GM20431 (cell line): ENCODE results near the gene FXR2.
"Not testable (repeated sequence)": the region's sequence is repeated elsewhere in the genome, so short reads cannot be mapped to it uniquely, and the experiment has no call there.

Source experiments
- in situ Hi-C: fragments of 300-500 bp; cut with MseI, MboI; formaldehyde crosslinking; loops from one replicate; pipeline ENCODE4 v1.15.0; 2020; ENCODE audit warnings: low sequenced_read_pairs; ENCODE audit not compliant: unreplicated experiment

FXR2 gene

GRCh38 chr17:7631398-7632380 lies 17.0 kb upstream of the FXR2 start:
- in situ Hi-C loops: no loop called here

- in situ Hi-C loops: no loop called here
Measured at GRCh38 chr17:7629939-7630571, 15.4 kb upstream of the FXR2 start, which contains the start of gene SHBG. SHBG (plus strand) TSS chr17:7630135; CDS start chr17:7630173, 38 bp downstream.

- in situ Hi-C loops: no loop called here
Measured at GRCh38 chr17:7627250-7628121, 12.8 kb upstream of the FXR2 start, which contains the start of gene SAT2. SAT2 (minus strand) TSS chr17:7627821; CDS start chr17:7627635, 186 bp downstream.

- in situ Hi-C loops: no loop called here
Measured at GRCh38 chr17:7626956-7627249, 12.2 kb upstream of the FXR2 start.

- in situ Hi-C loops: no loop called here
Measured at GRCh38 chr17:7626307-7626706, 11.6 kb upstream of the FXR2 start.

- in situ Hi-C loops: not testable (repeated sequence)
Measured at GRCh38 chr17:7625749-7626148, 11.1 kb upstream of the FXR2 start.

GRCh38 chr17:7623661-7624060 lies 9.0 kb upstream of the FXR2 start:
- in situ Hi-C loops: no loop called here

- in situ Hi-C loops: no loop called here
Measured at GRCh38 chr17:7620835-7621234, 6.1 kb upstream of the FXR2 start.

- in situ Hi-C loops: no loop called here
Measured at GRCh38 chr17:7618608-7619007, 3.9 kb upstream of the FXR2 start.

- in situ Hi-C loops: no loop called here
Measured at GRCh38 chr17:7615265-7615747, 609 bp upstream of the FXR2 start.

GRCh38 chr17:7613769-7614424 lies 800 bp downstream of the FXR2 start:
- in situ Hi-C loops: no loop called here

- in situ Hi-C loops: no loop called here
Measured at GRCh38 chr17:7612294-7612640, 2.4 kb downstream of the FXR2 start.

GRCh38 chr17:7611635-7612293 lies 2.9 kb downstream of the FXR2 start:
- in situ Hi-C loops: no loop called here

- in situ Hi-C loops: no loop called here
Measured at GRCh38 chr17:7610641-7611040, 4.1 kb downstream of the FXR2 start.

GRCh38 chr17:7606280-7606679 lies 8.4 kb downstream of the FXR2 start:
- in situ Hi-C loops: no loop called here

GRCh38 chr17:7597561-7597960 lies 17.1 kb downstream of the FXR2 start:
- in situ Hi-C loops: loop anchor here (25.0 kb wide), 1 partner anchor 560 kb away; the partner anchor contains the start of genes SLC16A11 and SLC16A13

- in situ Hi-C loops: loop anchor here (25.0 kb wide), 1 partner anchor 556 kb away; the partner anchor contains the start of genes SLC16A11 and SLC16A13
Measured at GRCh38 chr17:7593296-7593695, 21.4 kb downstream of the FXR2 start.

- in situ Hi-C loops: loop anchor here (25.0 kb wide), 1 partner anchor 555 kb away; the partner anchor contains the start of genes SLC16A11 and SLC16A13
Measured at GRCh38 chr17:7592422-7593021, 22.2 kb downstream of the FXR2 start.
